ENCODE data around the gene PDGFA.

DNA sequence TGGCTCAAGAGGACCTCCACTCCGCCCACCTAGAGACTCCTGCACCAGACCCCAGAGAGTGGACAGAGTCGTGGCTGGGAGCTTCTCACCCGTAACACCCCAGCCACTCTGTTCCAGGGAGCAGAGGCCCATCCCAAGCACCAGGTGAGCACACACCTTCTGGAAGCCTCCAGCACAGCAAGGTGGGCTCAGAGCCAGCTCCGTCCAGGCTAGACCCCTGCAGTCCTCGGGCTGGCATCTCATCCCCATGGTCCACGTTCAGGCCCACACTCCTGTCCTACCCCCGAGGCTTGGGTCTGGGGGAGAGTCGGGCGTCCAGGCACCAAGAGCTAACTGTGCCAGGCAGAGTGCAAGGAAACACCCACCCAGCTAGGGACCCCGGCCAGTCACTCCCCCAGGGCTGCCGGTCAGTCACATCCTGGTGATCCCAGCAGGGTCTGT lies 13.2 kb downstream of the PDGFA start:
- TF ChIP-seq, protein P1, sequence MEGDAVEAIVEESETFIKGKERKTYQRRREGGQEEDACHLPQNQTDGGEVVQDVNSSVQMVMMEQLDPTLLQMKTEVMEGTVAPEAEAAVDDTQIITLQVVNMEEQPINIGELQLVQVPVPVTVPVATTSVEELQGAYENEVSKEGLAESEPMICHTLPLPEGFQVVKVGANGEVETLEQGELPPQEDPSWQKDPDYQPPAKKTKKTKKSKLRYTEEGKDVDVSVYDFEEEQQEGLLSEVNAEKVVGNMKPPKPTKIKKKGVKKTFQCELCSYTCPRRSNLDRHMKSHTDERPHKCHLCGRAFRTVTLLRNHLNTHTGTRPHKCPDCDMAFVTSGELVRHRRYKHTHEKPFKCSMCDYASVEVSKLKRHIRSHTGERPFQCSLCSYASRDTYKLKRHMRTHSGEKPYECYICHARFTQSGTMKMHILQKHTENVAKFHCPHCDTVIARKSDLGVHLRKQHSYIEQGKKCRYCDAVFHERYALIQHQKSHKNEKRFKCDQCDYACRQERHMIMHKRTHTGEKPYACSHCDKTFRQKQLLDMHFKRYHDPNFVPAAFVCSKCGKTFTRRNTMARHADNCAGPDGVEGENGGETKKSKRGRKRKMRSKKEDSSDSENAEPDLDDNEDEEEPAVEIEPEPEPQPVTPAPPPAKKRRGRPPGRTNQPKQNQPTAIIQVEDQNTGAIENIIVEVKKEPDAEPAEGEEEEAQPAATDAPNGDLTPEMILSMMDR (conservative IDR thresholded peaks at IDR 0.05; ENCODE audit: low read length) = no peak
- TF ChIP-seq EZH2phosphoT487 (IDR thresholded peaks at IDR 0.05; ENCODE audit: borderline replicate concordance, low read depth, low read length) = no peak
